ENCODE results near the gene BAG3.
A peak's percentile ranks its signal among the peaks of the same experiment; 100 is the strongest.

DNA sequence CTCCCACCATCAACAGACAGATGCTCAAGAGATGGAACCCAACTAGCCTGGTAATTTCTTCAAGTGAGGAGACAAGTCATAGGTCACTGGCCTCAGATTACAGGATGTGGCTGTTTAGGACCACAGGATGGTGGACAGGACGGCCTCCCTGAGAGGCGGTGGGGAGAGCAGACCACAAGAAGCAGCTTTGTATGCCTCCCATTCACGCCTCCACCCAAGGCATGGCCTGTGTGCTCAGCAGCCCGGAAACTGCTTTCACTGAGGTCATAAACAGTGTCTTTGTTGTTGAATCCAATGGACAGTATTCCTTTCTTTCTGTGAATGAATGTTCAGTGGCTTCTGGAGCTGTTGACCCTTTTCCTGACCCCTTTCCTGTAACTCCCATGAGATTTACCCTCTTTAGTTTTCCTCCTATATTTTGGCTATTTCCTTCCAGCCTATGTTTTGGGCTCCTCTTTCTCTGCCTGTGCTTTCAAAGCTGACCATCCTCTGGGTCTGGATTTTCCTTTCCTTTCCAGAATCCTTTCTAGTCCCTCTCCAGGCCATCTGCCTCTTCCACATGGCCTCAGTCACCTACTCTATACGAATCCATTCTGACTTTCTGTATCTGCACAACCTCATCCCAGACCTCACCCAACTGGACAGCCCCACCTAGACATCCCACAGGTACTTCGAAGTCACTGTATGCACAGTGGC, 42.2 kb downstream of the BAG3 start:
- TF ChIP-seq, protein P1, sequence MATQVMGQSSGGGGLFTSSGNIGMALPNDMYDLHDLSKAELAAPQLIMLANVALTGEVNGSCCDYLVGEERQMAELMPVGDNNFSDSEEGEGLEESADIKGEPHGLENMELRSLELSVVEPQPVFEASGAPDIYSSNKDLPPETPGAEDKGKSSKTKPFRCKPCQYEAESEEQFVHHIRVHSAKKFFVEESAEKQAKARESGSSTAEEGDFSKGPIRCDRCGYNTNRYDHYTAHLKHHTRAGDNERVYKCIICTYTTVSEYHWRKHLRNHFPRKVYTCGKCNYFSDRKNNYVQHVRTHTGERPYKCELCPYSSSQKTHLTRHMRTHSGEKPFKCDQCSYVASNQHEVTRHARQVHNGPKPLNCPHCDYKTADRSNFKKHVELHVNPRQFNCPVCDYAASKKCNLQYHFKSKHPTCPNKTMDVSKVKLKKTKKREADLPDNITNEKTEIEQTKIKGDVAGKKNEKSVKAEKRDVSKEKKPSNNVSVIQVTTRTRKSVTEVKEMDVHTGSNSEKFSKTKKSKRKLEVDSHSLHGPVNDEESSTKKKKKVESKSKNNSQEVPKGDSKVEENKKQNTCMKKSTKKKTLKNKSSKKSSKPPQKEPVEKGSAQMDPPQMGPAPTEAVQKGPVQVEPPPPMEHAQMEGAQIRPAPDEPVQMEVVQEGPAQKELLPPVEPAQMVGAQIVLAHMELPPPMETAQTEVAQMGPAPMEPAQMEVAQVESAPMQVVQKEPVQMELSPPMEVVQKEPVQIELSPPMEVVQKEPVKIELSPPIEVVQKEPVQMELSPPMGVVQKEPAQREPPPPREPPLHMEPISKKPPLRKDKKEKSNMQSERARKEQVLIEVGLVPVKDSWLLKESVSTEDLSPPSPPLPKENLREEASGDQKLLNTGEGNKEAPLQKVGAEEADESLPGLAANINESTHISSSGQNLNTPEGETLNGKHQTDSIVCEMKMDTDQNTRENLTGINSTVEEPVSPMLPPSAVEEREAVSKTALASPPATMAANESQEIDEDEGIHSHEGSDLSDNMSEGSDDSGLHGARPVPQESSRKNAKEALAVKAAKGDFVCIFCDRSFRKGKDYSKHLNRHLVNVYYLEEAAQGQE (IDR thresholded peaks at IDR 0.05; ENCODE audit: insufficient read depth in 1 of 2, low read depth in 2 of 2, low read length in 2 of 2) = peak; percentile 14 to 16; a peak in 1 of 4 replicates
- TF ChIP-seq TAF1 (IDR thresholded peaks at IDR 0.05; ENCODE audit: borderline replicate concordance, insufficient read depth, low read length) (no peak), FOXP2 (optimal IDR thresholded peaks at IDR 0.05; ENCODE audit: borderline replicate concordance, extremely low read depth, extremely low read length, insufficient read depth) (peak; percentile 90), POLR2AphosphoS5 (IDR thresholded peaks at IDR 0.05; ENCODE audit: low read depth, low read length) (peak; percentile 69), SIN3A (IDR thresholded peaks at IDR 0.05; ENCODE audit: borderline replicate concordance, insufficient read depth, low read length) (no peak)
